ENCODE results near the gene SEC24B.
"Not testable (repeated sequence)": the region's sequence is repeated elsewhere in the genome, so short reads cannot be mapped to it uniquely, and the experiment has no call there.

SEC24B gene

DNA sequence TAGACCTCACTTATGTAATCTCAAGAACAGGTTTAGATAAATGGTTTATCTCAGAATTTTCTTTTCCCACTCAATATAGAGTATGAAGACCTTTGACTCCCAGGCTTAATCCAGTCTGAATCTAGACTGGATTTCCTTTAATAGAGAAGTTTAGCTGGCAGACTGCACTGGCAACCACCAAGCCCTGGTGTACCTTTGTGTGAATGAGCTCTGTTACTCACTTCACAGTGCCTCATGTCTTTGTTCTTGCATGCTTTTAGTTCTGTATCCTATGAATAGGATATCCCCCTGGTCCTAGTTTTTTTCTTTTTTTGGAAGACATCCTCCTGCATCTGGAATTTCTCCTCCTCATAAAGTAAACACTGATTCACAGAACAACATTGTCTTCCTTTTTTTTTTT, 73.3 kb downstream of the SEC24B start:
- no peak for DNase-seq (ENCODE audit: low read depth in 2 of 2)

DNA sequence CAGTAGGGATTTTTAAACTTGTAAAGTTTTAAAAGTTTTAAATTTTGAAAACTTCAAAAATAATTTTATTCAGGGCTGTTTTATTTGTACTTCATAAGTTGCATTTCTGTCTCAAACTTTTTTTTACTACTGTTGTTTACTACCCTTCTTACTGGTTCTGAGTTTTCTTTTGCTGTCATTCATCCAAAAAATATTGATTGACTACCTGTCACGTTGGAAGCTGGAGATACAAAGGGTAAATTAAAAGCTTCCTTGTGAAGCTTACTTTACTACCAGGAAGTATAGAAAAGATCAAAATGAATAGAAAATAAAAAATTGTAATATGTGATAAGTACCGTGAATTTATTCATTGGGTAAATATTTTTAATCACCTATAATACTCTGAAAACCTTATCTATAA, 77.1 kb downstream of the SEC24B start:
- DNase-seq (ENCODE audit: low read depth in 2 of 2), result no peak

GRCh38 chr4:109511414-109511813, 77.8 kb downstream of the SEC24B start:
- no peak for DNase-seq (ENCODE audit: low read depth in 2 of 2)

DNA sequence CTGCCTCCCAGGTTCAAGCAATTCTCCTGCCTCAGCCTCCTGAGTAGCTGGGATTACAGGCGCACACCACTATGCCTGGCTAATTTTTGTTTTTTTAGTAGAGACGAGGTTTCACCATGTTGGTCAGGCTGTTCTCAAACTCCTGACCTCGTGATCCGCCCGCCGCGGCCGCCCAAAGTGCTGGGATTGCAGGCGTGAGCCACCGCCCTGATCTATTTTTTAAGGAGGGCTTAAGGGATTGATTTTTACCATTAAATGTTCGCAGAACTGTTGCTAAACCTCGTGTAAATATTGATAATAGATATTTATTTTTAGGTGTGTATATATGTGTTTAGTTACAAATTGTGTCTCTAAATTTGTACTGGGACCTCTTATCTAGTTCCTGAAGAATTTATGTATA, 79.8 kb downstream of the SEC24B start:
- not testable (repeated sequence) for DNase-seq (ENCODE audit: low read depth in 2 of 2)

DNA sequence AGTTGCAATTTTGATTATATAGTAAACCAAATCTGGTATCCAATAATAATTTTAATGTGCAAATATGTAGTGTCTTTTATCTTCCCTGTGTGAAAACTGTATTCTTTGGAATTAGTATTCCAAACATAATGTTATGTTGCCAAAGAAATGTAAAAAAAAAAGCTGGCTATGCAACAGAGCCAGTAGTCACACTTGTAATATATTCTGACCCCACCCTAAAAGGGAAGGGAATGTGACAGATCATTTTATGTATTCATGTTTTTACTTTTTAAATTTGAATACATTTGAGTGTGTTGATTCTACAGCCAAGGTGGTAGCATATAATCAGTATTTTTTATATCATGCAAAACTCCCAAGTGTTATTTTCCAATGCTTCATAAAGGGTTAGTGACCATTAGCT, 98.6 kb downstream of the SEC24B start:
- no peak for DNase-seq (ENCODE audit: low read depth in 2 of 2)

GRCh38 chr4:109545401-109545800, 111.8 kb downstream of the SEC24B start:
- no peak for DNase-seq (ENCODE audit: low read depth in 2 of 2)

DNA sequence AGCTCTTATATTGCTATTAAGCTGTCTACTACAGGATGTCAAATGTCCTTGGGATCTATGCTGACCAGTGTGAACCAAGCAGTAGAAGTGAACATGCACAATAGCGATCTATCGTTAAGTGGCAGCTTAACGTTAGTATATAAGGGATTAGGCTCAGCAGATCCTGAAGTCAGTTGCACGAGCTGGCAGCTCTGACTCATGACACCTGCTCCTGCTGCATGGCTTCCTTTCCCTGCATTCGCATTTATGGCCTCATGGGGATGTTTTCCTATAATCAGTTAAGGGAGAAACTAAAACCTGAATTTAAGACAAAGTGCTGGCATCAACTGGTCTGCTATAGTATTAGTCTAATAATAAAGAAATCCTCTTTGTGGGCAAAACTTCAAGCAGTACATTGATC, 113.8 kb downstream of the SEC24B start:
- no peak for DNase-seq (ENCODE audit: low read depth in 2 of 2)

GRCh38 chr4:109548655-109549054, 115.0 kb downstream of the SEC24B start:
- no peak for DNase-seq (ENCODE audit: low read depth in 2 of 2)

GRCh38 chr4:109552237-109552636, 118.6 kb downstream of the SEC24B start:
- DNase-seq (ENCODE audit: low read depth in 2 of 2), result no peak

DNA sequence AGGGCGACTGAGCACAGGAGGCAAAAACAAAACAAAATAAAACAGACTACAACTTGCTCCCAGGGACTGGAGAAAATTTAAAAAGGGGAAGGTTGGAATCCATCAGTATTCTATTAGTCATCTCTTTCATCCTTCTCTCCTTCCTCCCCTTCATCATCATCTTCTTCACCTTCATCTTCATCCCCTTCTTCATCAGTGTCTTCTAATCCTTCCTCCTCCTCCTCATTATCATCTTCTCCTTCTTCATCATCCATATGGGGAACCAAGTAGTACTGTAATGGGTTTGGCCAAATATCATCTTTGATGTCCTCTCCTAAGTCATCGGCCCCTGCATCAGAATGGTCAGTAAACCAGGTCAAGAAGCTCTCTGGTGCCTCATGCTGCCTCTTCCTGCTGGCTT, 119.5 kb downstream of the SEC24B start:
- no peak for DNase-seq (ENCODE audit: low read depth in 2 of 2)

DNA sequence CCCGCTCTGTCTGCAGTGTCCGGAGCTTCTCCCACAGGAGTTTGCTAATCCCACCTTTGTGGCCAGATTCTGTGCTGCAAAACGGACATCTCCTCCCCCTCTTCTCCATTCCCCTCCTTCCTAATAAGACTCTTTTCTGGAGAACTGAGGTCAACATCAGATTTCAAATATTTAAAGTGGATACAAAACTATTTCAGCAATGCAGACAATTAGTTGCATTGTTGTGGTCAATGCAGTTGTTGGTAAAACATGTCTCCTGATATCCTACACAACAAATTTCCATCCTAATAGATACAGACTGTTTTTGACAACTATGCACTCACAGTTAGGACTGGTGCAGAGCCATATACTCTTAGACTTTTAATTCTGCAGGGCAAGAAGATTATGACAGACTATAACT, 121.4 kb downstream of the SEC24B start:
- no peak for DNase-seq (ENCODE audit: low read depth in 2 of 2)

DNA sequence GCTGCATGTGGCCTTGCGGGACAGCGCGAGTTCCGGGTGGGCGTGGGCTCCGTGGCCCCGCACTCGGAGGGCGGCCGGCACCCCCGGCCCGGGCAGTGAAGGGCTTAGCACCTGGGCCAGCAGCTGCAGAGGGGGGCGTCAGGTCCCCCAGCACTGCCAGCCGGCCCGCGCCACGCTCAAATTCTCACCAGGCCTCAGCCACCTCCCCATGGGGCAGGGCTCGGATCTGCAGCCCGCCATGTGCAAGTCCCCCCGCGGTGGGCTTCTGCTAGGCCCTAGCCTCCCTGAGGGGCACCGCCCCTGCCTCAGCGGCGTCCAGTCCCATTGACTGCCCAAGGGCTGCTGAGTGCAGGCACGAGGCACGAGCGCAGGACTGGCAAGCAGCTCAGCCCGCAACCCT, 123.8 kb downstream of the SEC24B start:
- no peak for DNase-seq (ENCODE audit: low read depth in 2 of 2)

- DNase-seq (ENCODE audit: low read depth in 2 of 2), result not testable (repeated sequence)
Measured at GRCh38 chr4:109558095-109558494, 124.5 kb downstream of the SEC24B start.

- DNase-seq (ENCODE audit: low read depth in 2 of 2), result peak in 1 of 2 donors; percentile 21
Measured at GRCh38 chr4:109559625-109559982, 126.0 kb downstream of the SEC24B start.

DNA sequence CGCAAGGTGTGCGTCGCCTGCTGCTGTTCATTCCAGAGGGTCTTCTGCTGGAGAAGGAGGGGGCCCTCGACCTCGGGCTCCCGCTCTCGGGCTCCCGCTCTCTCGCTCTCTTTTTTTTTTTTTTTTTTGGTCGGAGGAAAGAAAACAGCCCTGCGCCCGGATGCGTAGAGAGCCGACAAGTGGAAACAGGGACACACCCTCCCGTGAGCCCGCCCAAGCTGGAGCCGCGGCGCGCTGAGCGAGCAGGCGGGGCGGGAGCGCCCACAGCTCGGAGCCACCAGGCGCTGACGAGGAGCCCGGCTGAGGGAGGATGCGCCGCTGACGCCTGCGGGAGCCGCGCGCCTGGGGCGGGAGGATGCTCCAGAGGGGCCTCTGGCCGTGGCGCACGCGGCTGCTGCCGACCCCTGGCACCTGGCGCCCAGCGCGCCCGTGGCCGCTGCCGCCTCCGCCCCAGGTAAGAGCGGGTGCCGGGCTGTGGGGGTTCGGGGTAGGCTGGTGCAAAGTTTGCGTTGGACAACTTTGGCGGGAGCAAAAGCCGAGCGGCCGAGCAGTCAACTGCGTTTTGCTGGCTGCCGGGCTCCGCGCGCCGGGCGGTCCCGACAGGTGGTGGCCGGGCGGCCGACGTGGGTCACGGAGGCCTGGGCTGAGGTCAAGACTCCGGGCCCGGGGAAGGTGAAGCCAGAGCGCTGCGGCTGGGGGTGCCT, 126.5 kb downstream of the SEC24B start, which contains the start of gene MCUB:
Gene MCUB (plus strand): TSS at position 264 of the 704 bp plus-strand sequence. CDS start 92 bp downstream, at position 356.
- peak; percentile 76 to 78 for DNase-seq (ENCODE audit: low read depth in 2 of 2)

- DNase-seq (ENCODE audit: low read depth in 2 of 2), result peak; percentile 29 to 30
Measured at GRCh38 chr4:109560687-109561461, 127.3 kb downstream of the SEC24B start.

- no peak for DNase-seq (ENCODE audit: low read depth in 2 of 2)
Measured at GRCh38 chr4:109562457-109563239, 129.0 kb downstream of the SEC24B start.

DNA sequence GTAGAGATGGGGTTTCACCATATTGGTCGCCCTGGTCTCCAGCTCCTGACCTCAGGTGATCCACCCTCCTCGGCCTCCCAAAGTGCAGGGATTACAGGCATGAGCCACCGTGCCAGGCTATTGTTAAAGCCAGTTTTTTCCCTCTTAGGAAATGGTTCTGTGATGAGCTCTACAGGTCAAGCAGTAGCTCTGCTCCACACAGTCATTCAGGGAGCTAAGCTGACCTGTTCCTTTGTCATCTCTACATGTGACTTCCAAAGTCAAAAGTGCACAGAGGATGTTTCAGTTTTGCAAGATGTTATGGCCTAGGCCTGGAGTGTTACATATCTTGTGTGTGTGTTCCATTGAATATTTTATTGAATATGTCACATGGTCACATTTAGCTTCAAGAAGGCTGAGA, 137.9 kb downstream of the SEC24B start:
- DNase-seq (ENCODE audit: low read depth in 2 of 2), result no peak

DNA sequence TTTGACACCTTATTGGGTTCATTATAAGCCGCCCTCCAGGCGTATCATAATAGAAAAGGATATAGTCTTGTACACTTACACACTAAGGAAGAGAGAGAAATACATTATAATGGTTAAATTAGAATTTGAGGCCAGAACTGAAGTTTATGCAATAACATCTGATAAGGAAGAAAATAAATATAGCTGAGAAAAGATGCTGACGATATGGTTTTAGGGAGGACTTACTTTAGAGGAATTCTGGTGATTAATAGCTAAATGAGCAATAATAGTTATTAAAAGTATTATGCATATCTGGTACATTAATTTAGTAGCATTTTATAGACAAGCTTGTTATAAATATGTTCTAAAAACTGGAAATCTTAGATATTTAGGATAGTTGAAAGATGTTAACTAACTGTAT, 138.5 kb downstream of the SEC24B start:
- DNase-seq (ENCODE audit: low read depth in 2 of 2), result no peak

DNA sequence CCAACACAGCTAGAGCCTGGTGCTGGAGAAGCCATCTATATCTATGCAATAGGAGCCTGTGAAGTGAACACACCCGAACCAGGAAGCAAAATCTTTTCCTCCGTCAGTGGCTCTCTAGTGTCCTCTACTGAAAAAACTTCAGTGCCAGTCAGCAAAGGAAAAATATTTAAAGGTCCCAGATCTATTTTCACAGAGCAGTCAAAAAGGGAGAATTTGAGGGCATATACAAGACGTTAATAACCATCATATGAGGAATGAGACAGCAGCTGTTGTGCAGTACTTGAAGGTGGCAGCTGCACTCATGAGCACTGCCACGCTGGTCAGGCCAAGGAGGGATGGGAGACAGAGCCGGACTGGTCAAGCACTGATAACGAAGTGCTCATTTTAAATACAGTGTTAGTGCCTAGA, 140.8 kb downstream of the SEC24B start:
- peak in 1 of 2 donors; percentile 13 for DNase-seq (ENCODE audit: low read depth in 2 of 2)

GRCh38 chr4:109574931-109575804, 141.6 kb downstream of the SEC24B start:
- no peak for DNase-seq (ENCODE audit: low read depth in 2 of 2)

Measured in stimulated activated CD4-positive, alpha-beta T cell treated with anti-CD3 and anti-CD28 coated beads, Interleukin-1b, Interleukin-23, amount 100 ng/mL, for 4 hours (primary cell).